Loucy (cell line): Measurements from ENCODE around the gene KRTAP12-4.

ENCODE experiments used
- EZH2phosphoT487 ChIP-seq: fragments of 200-600 bp; IDR thresholded peaks from 2 replicates; pipeline ENCODE4 v1.6.1; 2018; ENCODE audit warnings: antibody characterized with exemption, mild to moderate bottlenecking, moderate library complexity, borderline replicate concordance
- TF ChIP-seq, protein P1 (sequence below): fragments of 200-600 bp; sonication (generic); conservative IDR thresholded peaks from 2 replicates; pipeline ENCODE4 v1.5.1; 2014; ENCODE audit warnings: mild to moderate bottlenecking, antibody characterized with exemption, low read length

DNA sequence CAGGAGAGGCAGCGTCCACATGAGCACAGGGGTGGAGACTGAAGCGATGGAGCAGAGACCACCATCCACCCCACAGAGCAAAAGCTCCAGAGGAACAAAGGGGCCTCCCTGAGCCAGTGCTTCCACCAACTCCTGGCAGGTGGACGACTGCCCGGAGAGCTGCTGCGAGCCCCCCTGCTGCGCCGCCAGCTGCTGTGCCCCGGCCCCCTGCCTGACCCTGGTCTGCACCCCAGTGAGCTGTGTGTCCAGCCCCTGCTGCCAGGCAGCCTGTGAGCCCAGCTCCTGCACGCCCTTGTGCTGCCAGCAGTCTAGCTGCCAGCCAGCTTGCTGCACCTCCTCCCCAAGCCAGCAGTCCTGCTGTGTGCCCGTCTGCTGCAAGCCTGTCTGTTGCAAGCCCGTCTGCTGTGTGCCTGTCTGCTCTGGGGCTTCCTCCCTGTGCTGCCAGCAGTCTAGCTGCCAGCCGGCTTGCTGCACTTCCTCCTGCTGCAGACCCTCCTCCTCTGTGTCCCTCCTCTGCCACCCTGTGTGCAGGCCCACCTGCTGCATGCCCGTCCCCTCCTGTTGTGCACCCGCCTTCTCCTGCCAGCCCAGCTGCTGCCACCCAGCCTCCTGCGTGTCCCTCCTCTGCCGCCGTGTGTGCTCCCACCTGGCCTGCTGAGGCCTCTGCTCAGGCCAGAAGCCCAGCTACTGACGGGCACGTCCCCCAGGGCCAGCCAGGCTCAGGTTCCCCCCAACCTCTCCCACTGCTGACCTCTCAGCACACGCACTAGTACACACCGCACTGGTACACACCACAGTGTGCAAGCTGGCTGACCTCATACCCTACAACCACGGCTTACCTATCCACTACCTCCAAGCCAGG is 47.9 kb upstream of the KRTAP12-4 start:
- TF ChIP-seq, protein P1, sequence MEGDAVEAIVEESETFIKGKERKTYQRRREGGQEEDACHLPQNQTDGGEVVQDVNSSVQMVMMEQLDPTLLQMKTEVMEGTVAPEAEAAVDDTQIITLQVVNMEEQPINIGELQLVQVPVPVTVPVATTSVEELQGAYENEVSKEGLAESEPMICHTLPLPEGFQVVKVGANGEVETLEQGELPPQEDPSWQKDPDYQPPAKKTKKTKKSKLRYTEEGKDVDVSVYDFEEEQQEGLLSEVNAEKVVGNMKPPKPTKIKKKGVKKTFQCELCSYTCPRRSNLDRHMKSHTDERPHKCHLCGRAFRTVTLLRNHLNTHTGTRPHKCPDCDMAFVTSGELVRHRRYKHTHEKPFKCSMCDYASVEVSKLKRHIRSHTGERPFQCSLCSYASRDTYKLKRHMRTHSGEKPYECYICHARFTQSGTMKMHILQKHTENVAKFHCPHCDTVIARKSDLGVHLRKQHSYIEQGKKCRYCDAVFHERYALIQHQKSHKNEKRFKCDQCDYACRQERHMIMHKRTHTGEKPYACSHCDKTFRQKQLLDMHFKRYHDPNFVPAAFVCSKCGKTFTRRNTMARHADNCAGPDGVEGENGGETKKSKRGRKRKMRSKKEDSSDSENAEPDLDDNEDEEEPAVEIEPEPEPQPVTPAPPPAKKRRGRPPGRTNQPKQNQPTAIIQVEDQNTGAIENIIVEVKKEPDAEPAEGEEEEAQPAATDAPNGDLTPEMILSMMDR, result no peak
- no peak for TF ChIP-seq EZH2phosphoT487
